ENCODE measurements around the gene CCDC141. TPM values are rescaled to one million over a fixed set of nuclear protein-coding genes. Genes with fewer than 3 reads are reported as not detected.
A peak's percentile ranks its signal among the peaks of the same experiment; 100 is the strongest.

The CCDC141 gene
- total RNA-seq, 4 donors from 2014 or later: 5.5 to 18.9 (median 12.5) TPM

DNA sequence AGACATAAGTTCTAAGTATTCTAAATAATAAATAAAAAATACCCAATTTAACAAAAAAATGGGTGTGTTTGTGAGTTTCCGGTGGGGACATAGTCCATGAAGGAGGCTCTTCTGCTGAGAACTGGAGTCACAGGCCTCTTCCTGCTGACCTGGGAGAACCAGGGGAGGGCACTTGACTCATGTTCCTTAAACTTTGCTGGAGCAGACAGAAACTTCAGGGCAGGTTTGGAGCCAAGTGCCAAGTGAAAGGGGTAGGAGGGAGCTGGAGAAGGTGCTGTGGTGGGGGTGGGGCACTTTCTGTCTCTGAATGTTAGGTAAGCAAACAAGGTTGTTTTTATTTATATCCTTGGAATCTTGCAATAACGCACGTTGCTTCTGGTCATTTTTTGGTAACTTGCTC, 163.9 kb downstream of the CCDC141 start:
- DNase-seq (ENCODE audit: low spot score) (no peak), ATAC-seq (ENCODE audit: low FRiP score) (no peak)

GRCh38 chr2:178884440-178884839, 165.5 kb downstream of the CCDC141 start:
- ATAC-seq (ENCODE audit: low FRiP score) (no peak), DNase-seq (ENCODE audit: low spot score) (no peak)
- TF ChIP-seq, protein P1, sequence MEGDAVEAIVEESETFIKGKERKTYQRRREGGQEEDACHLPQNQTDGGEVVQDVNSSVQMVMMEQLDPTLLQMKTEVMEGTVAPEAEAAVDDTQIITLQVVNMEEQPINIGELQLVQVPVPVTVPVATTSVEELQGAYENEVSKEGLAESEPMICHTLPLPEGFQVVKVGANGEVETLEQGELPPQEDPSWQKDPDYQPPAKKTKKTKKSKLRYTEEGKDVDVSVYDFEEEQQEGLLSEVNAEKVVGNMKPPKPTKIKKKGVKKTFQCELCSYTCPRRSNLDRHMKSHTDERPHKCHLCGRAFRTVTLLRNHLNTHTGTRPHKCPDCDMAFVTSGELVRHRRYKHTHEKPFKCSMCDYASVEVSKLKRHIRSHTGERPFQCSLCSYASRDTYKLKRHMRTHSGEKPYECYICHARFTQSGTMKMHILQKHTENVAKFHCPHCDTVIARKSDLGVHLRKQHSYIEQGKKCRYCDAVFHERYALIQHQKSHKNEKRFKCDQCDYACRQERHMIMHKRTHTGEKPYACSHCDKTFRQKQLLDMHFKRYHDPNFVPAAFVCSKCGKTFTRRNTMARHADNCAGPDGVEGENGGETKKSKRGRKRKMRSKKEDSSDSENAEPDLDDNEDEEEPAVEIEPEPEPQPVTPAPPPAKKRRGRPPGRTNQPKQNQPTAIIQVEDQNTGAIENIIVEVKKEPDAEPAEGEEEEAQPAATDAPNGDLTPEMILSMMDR (IDR thresholded peaks at IDR 0.05): no peak

More for the DNA sequence above, 163.9 kb downstream of the CCDC141 start:
- TF ChIP-seq, protein P1 (IDR thresholded peaks at IDR 0.05): no peak

- TF ChIP-seq, protein P1 (IDR thresholded peaks at IDR 0.05): no peak
- DNase-seq (ENCODE audit: low spot score) (no peak), ATAC-seq (ENCODE audit: low FRiP score) (peak; percentile 84)
Measured at GRCh38 chr2:178882666-178883440, 167.1 kb downstream of the CCDC141 start.

GRCh38 chr2:178881075-178881474, 168.9 kb downstream of the CCDC141 start:
- ATAC-seq (ENCODE audit: low FRiP score): no peak
- TF ChIP-seq, protein P1 (IDR thresholded peaks at IDR 0.05): no peak
- DNase-seq (ENCODE audit: low spot score): no peak

- no peak for ATAC-seq (ENCODE audit: low FRiP score)
- DNase-seq (ENCODE audit: low spot score): no peak
- TF ChIP-seq, protein P1 (IDR thresholded peaks at IDR 0.05): no peak
Measured at GRCh38 chr2:178880257-178880656, 169.7 kb downstream of the CCDC141 start.

- ATAC-seq (ENCODE audit: low FRiP score) (no peak), DNase-seq (ENCODE audit: low spot score) (no peak)
Measured at GRCh38 chr2:178877874-178878273, 172.1 kb downstream of the CCDC141 start.

More at GRCh38 chr2:178877874-178878273, 172.1 kb downstream of the CCDC141 start:
- TF ChIP-seq, protein P1 (IDR thresholded peaks at IDR 0.05): no peak
